Measurements from ENCODE around the gene IL36RN.

Gene IL36RN

GRCh38 chr2:113079131-113079530 is 20.1 kb downstream of the IL36RN start:
- TF ChIP-seq, protein P1, sequence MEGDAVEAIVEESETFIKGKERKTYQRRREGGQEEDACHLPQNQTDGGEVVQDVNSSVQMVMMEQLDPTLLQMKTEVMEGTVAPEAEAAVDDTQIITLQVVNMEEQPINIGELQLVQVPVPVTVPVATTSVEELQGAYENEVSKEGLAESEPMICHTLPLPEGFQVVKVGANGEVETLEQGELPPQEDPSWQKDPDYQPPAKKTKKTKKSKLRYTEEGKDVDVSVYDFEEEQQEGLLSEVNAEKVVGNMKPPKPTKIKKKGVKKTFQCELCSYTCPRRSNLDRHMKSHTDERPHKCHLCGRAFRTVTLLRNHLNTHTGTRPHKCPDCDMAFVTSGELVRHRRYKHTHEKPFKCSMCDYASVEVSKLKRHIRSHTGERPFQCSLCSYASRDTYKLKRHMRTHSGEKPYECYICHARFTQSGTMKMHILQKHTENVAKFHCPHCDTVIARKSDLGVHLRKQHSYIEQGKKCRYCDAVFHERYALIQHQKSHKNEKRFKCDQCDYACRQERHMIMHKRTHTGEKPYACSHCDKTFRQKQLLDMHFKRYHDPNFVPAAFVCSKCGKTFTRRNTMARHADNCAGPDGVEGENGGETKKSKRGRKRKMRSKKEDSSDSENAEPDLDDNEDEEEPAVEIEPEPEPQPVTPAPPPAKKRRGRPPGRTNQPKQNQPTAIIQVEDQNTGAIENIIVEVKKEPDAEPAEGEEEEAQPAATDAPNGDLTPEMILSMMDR (conservative IDR thresholded peaks at IDR 0.05): no peak

GRCh38 chr2:113080134-113080533 is 21.1 kb downstream of the IL36RN start:
- no peak for TF ChIP-seq ZFX (IDR thresholded peaks at IDR 0.05)
- TF ChIP-seq, protein P1 (conservative IDR thresholded peaks at IDR 0.05): peak; percentile 90
- no peak overlapping the region for H3K27ac ChIP-seq

More at GRCh38 chr2:113079131-113079530, 20.1 kb downstream of the IL36RN start:
- no peak overlapping the region for H3K27ac ChIP-seq

DNA sequence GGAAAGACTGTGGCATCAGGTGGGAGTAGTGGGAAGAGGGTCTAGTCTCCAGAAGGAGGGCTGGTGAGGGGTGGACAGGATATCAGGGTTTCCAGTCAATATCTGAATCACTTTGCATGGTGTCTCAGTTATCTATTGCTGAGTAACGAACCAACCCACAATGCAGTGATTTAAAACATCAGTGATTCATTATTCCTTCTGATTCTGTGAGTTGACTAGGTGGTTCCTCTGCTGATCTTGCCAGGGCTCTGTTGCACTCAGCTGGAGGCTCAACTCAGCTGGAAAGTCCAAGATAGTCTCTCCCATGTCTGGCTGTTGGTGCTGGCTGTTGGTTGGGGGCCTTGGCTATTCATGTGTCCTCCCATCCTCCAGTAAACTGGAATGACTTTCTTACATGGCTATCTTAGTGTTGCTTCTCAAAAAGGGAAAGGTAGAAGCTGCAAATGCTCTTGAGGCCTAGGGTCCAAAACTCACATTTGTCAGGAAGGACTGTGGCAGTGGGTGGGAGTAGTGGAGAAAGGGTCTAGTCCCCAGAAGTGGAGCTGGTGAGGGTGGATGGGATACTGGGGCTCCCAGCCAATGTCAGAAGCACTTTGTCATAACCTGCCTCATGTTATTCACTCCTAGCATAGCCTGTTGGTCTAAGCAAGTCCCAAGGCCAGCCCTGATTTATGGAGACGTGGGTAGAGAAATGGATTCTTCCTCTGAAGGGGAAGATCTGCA is 22.7 kb downstream of the IL36RN start:
- H3K27ac ChIP-seq: no peak overlapping the region
- TF ChIP-seq, protein P1 (conservative IDR thresholded peaks at IDR 0.05): no peak
- no peak for TF ChIP-seq ZFX (IDR thresholded peaks at IDR 0.05)

- no peak overlapping the region for H3K27ac ChIP-seq
- no peak for TF ChIP-seq ZFX (IDR thresholded peaks at IDR 0.05)
- TF ChIP-seq, protein P1 (conservative IDR thresholded peaks at IDR 0.05): no peak
These were observed 24.3 kb downstream of the IL36RN start for GRCh38 chr2:113083296-113083695.

DNA sequence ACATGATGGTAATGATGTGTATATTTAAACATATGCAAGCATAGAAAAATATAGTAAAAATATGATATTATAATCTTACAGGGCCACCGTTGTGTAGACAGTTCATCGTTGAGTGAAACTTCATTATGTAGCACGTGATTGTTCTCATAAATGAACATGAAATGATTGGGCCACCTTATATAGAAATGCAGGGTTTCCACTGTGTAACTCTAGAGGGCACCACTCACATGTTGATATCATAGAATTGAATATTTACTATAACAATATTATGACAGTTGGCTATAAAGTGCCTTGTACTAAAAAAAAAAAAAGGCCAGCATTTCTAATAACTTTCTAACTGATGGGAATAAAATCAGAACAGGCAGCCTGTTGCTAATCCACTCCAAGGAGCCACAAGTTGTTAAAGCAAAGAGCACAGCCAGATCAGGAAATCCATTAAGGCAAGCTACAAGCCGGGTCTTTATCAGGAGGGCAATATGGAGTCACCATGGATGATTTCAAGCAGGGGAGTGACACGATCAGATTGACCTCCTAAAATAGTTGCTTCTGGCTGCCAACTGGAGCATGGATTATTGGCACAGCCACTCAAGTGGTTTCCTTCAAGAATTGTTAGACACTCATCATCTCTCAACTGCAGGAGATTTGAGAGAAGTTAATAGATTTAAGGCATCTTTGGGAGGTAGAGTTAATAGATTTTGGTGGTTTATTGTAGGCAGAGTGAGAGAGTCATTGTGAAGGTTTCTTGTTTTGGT is 25.4 kb downstream of the IL36RN start:
- TF ChIP-seq ZFX (IDR thresholded peaks at IDR 0.05): no peak
- TF ChIP-seq, protein P1 (conservative IDR thresholded peaks at IDR 0.05): peak; percentile 71
- H3K27ac ChIP-seq: no peak overlapping the region

GRCh38 chr2:113085542-113085941 is 26.5 kb downstream of the IL36RN start:
- TF ChIP-seq ZFX (IDR thresholded peaks at IDR 0.05): no peak
- TF ChIP-seq, protein P1 (conservative IDR thresholded peaks at IDR 0.05): no peak
- H3K27ac ChIP-seq: no peak overlapping the region

Measured in C4-2B (cell line).